HCT116 (cell line): ENCODE measurements around the gene GP1BB. TPM values are rescaled to one million over a fixed set of nuclear protein-coding genes. Genes with fewer than 3 reads are reported as not detected.

Experiments used
- ATAC-seq: fragments of 200-7000 bp; cut with Tn5 transposase; 2 replicates; pipeline ENCODE4 v1.9.1; 2020; ENCODE audit warnings: mild to moderate bottlenecking, moderate library complexity
- BruUV-seq: library from RNA; stranded (reverse); fragments of 400-500 nt; replicated peaks from 2 replicates; lab custom pipeline; 2021; lab: Mats Ljungman, UMichigan
- CTCF ChIA-PET: fragments of 300-600 bp; sonication (Branson Sonifier 250); formaldehyde crosslinking; loops from one replicate; lab custom pipeline; 2021; ENCODE audit warnings: antibody characterized with exemption; lab: Charles Lee
- POLR2A ChIA-PET: fragments of 300-600, 350-600 bp; sonication (Branson Sonifier 250); formaldehyde crosslinking; loops from one replicate; lab custom pipeline; 2021; ENCODE audit warnings: antibody characterized with exemption; lab: Charles Lee
- RAD21 ChIA-PET, 2 experiments: fragments of 300-600 bp; sonication (Branson Sonifier 250); formaldehyde crosslinking; loops; one replicate each; lab custom pipeline; 2023; ENCODE audit warnings: low total read pairs in 2 of 2; ENCODE audit not compliant: uncharacterized antibody in 2 of 2, unreplicated experiment in 2 of 2, low non-redundant PET in 1 of 2; lab: Charles Lee
- DNase-seq: peaks from one replicate; pipeline ENCODE4 v3.0.0-alpha.2; 2010; ENCODE audit warnings: low read depth, low spot score
- H2AFZ ChIP-seq: fragments of 200-600 bp; shearing (Covaris generic), sonication (generic); 2 replicates; pipeline ENCODE4 v1.6.1; 2017; ENCODE audit warnings: low read depth, mixed run types, mixed read lengths, antibody characterized with exemption, low read length; ENCODE audit not compliant: poor library complexity, severe bottlenecking
- H3K27ac ChIP-seq: 2 replicates; pipeline ENCODE4 v1.5.1; 2012; ENCODE audit warnings: low read depth, low read length
- H3K27me3 ChIP-seq: fragments of 200-600 bp; sonication (generic); 2 replicates; pipeline ENCODE4 v1.6.1; 2016; ENCODE audit warnings: mixed run types, low read length, mixed read lengths; ENCODE audit not compliant: insufficient read depth
- H3K36me3 ChIP-seq, 2 experiments: fragments of 200-500 bp in 1 of 2; fragments of 200-600 bp in 1 of 2; sonication (Bioruptor generic) in 1 of 2; sonication (generic) in 1 of 2; 2 replicates each; pipeline versions ENCODE4 v1.5.1 to v1.6.1; 2014 to 2016; ENCODE audit warnings: low read length in 2 of 2, inconsistent platforms in 1 of 2, mixed read lengths in 1 of 2, mixed run types in 1 of 2; ENCODE audit not compliant: insufficient read depth in 2 of 2, control insufficient read depth in 1 of 2
- H3K4me1 ChIP-seq, 2 experiments: fragments of 200-600 bp in 1 of 2; sonication (generic) in 1 of 2; 2 replicates each; pipeline versions ENCODE4 v1.5.1 to v1.6.1; 2012 to 2017; ENCODE audit warnings: low read length in 2 of 2, inconsistent platforms in 1 of 2, mild to moderate bottlenecking in 1 of 2, mixed read lengths in 1 of 2, mixed run types in 1 of 2, moderate library complexity in 1 of 2; ENCODE audit not compliant: insufficient read depth in 2 of 2, control insufficient read depth in 1 of 2
- H3K4me2 ChIP-seq: fragments of 200-600 bp; sonication (generic); 2 replicates; pipeline ENCODE4 v1.6.1; 2017; ENCODE audit warnings: mixed run types, low read length, mixed read lengths
- H3K4me3 ChIP-seq, 2 experiments: fragments of 200-600 bp in 1 of 2; sonication (generic) in 1 of 2; replicated peaks in 1 of 2; 2 replicates each; pipeline ENCODE4 v1.5.1; 2011 to 2016; ENCODE audit warnings: low read length in 2 of 2, control low read depth in 1 of 2, low read depth in 1 of 2, mild to moderate bottlenecking in 1 of 2, mixed read lengths in 1 of 2, mixed run types in 1 of 2
- H3K79me2 ChIP-seq: fragments of 200-600 bp; sonication (generic); 2 replicates; pipeline ENCODE4 v1.6.1; 2017; ENCODE audit warnings: mild to moderate bottlenecking, mixed run types, low read length, moderate library complexity, mixed read lengths; ENCODE audit not compliant: insufficient read depth
- H3K9ac ChIP-seq: fragments of 200-600 bp; sonication (generic); 2 replicates; pipeline ENCODE4 v1.6.1; 2016; ENCODE audit warnings: low read length, mixed read lengths
- H3K9me2 ChIP-seq: fragments of 200-600 bp; sonication (generic), shearing (Covaris generic); 2 replicates; pipeline ENCODE4 v1.6.1; 2017; ENCODE audit warnings: mixed run types, mild to moderate bottlenecking, moderate library complexity; ENCODE audit not compliant: insufficient read depth
- H3K9me3 ChIP-seq, 2 experiments: fragments of 200-500 bp in 1 of 2; fragments of 200-600 bp in 1 of 2; sonication (Bioruptor generic) in 1 of 2; sonication (generic) in 1 of 2; 2 replicates each; pipeline ENCODE4 v1.6.1; 2014 to 2017; ENCODE audit warnings: low read length in 2 of 2, mixed read lengths in 2 of 2, inconsistent platforms in 1 of 2, low read depth in 1 of 2, mild to moderate bottlenecking in 1 of 2, mixed run types in 1 of 2, moderate library complexity in 1 of 2; ENCODE audit not compliant: control insufficient read depth in 1 of 2, insufficient read depth in 1 of 2
- H4K20me1 ChIP-seq: fragments of 200-600 bp; sonication (generic), shearing (Covaris generic); 2 replicates; pipeline ENCODE4 v1.6.1; 2017; ENCODE audit warnings: mixed run types, mild to moderate bottlenecking, moderate library complexity; ENCODE audit not compliant: insufficient read depth
- ATF3 ChIP-seq: IDR thresholded peaks from 2 replicates; pipeline ENCODE4 v1.6.1; 2012
- CBX3 ChIP-seq: IDR thresholded peaks from 2 replicates; pipeline ENCODE4 v1.6.1; 2012; ENCODE audit warnings: low read depth
- CEBPB ChIP-seq: IDR thresholded peaks from 2 replicates; pipeline ENCODE4 v1.6.1; 2012; ENCODE audit warnings: low read depth
- EGR1 ChIP-seq: IDR thresholded peaks from 2 replicates; pipeline ENCODE4 v1.6.1; 2012; ENCODE audit warnings: low read depth
- ELF1 ChIP-seq: IDR thresholded peaks from 2 replicates; pipeline ENCODE4 v1.6.1; 2012; ENCODE audit warnings: low read depth, borderline replicate concordance
- EZH2 ChIP-seq: fragments of 200-600 bp; sonication (generic); IDR thresholded peaks from 2 replicates; pipeline ENCODE4 v1.6.1; 2017; ENCODE audit warnings: antibody characterized with exemption, mixed run types
- EZH2phosphoT487 ChIP-seq: fragments of 200-600 bp; IDR thresholded peaks from 2 replicates; pipeline ENCODE4 v1.6.1; 2018; ENCODE audit warnings: antibody characterized with exemption, borderline replicate concordance
- FOSL1 ChIP-seq: IDR thresholded peaks from 2 replicates; pipeline ENCODE4 v1.6.1; 2012; ENCODE audit warnings: low read depth
- MAX ChIP-seq: IDR thresholded peaks from 2 replicates; pipeline ENCODE4 v1.6.1; 2012
- POLR2A ChIP-seq: IDR thresholded peaks from 2 replicates; pipeline ENCODE4 v1.7.0; 2011; ENCODE audit warnings: borderline replicate concordance; ENCODE audit not compliant: insufficient read depth, insufficient read length; ENCODE audit errors: extremely low read depth
- POLR2AphosphoS5 ChIP-seq: IDR thresholded peaks from 2 replicates; pipeline ENCODE4 v1.6.1; 2011; ENCODE audit warnings: mild to moderate bottlenecking, low read depth, low read length, moderate library complexity
- SIN3A ChIP-seq: IDR thresholded peaks from 2 replicates; pipeline ENCODE4 v1.6.1; 2012; ENCODE audit warnings: low read depth
- SP1 ChIP-seq: IDR thresholded peaks from 2 replicates; pipeline ENCODE4 v1.6.1; 2012; ENCODE audit warnings: low read depth
- SRF ChIP-seq: IDR thresholded peaks from 2 replicates; pipeline ENCODE4 v1.6.1; 2012; ENCODE audit warnings: low read depth
- ZFX ChIP-seq: fragments of 450-650 bp; IDR thresholded peaks from 2 replicates; pipeline ENCODE4 v1.6.1; 2017
- ZNF274 ChIP-seq: fragments of 200-500 bp; sonication (Bioruptor generic); IDR thresholded peaks from 2 replicates; pipeline ENCODE4 v1.6.1; 2014; ENCODE audit warnings: mild to moderate bottlenecking, low read depth, low read length, inconsistent platforms
- intact Hi-C: fragments of 100-400 bp; cut with micrococcal nuclease; formaldehyde crosslinking; loops from 2 replicates; pipeline ENCODE4 v1.10.0; 2022
- total RNA-seq: library from RNA; stranded (reverse); gene quantifications from one replicate; pipeline ENCODE4 v1.2.1, GENCODE V29; 2021; ENCODE audit not compliant: unreplicated experiment
- TF ChIP-seq, protein P1 (sequence below): IDR thresholded peaks from 2 replicates; pipeline ENCODE4 v1.6.1; 2012; ENCODE audit warnings: low read depth
- TF ChIP-seq, protein P2 (sequence below), 3 experiments: fragments of 200-600 bp in 1 of 3; sonication (generic) in 1 of 3; IDR thresholded peaks in 2 of 3; conservative IDR thresholded peaks in 1 of 3; 2 replicates each; pipeline ENCODE4 v1.5.1; 2012 to 2017; ENCODE audit warnings: low read depth in 2 of 3, low read length in 2 of 3, antibody characterized with exemption in 1 of 3, borderline replicate concordance in 1 of 3, control low read depth in 1 of 3, mild to moderate bottlenecking in 1 of 3, mixed read lengths in 1 of 3, mixed run types in 1 of 3, moderate library complexity in 1 of 3; ENCODE audit not compliant: insufficient read depth in 1 of 3
- TF ChIP-seq, protein P3 (sequence below): IDR thresholded peaks from 2 replicates; pipeline ENCODE4 v1.6.1; 2011; ENCODE audit warnings: mild to moderate bottlenecking, low read length, moderate library complexity; ENCODE audit not compliant: insufficient replicate concordance; ENCODE audit errors: extremely low read depth

The GP1BB gene
- total RNA-seq, 1 experiment from 2014 or later = 4.8 TPM

- Histone ChIP-seq H3K9ac (no peak overlapping the region), H3K36me3 (no peaks in the 10 kb centered on the region), H3K27ac (no peak overlapping the region), H3K4me2 (no peak overlapping the region), H3K27me3 (no peaks in the 10 kb centered on the region), H4K20me1 (no peaks in the 10 kb centered on the region), H2AFZ (no peak overlapping the region), H3K9me3 (no peaks in the 10 kb centered on the region), H3K79me2 (no peaks in the 10 kb centered on the region), H3K4me1 (peaks cover 4 to 16% of the 10 kb centered on the region in 2 experiments; a peak in 3 of 4 replicates), H3K9me2 (no peaks in the 10 kb centered on the region), H3K4me3 (no peak overlapping the region)
- DNase-seq (no peak), ATAC-seq (no peak)
- ChIA-PET CTCF (interaction anchor here (3.1 kb wide), 1 partner anchor 28 kb away, joined by 14 read pairs; no protein-coding TSS in a partner anchor), POLR2A (no interaction called here), RAD21 (no interaction called here)
- intact Hi-C loops = no loop called here
- BruUV-seq = no TSS peak
- TF ChIP-seq SIN3A (no peak), EZH2phosphoT487 (no peak), CBX3 (no peak), EGR1 (no peak), CEBPB (no peak), ZFX (no peak), SP1 (no peak), POLR2A (no peak), ZNF274 (no peak), ATF3 (no peak), FOSL1 (no peak), ELF1 (no peak), MAX (no peak), EZH2 (no peak), POLR2AphosphoS5 (no peak), SRF (no peak)
- TF ChIP-seq, protein P1, sequence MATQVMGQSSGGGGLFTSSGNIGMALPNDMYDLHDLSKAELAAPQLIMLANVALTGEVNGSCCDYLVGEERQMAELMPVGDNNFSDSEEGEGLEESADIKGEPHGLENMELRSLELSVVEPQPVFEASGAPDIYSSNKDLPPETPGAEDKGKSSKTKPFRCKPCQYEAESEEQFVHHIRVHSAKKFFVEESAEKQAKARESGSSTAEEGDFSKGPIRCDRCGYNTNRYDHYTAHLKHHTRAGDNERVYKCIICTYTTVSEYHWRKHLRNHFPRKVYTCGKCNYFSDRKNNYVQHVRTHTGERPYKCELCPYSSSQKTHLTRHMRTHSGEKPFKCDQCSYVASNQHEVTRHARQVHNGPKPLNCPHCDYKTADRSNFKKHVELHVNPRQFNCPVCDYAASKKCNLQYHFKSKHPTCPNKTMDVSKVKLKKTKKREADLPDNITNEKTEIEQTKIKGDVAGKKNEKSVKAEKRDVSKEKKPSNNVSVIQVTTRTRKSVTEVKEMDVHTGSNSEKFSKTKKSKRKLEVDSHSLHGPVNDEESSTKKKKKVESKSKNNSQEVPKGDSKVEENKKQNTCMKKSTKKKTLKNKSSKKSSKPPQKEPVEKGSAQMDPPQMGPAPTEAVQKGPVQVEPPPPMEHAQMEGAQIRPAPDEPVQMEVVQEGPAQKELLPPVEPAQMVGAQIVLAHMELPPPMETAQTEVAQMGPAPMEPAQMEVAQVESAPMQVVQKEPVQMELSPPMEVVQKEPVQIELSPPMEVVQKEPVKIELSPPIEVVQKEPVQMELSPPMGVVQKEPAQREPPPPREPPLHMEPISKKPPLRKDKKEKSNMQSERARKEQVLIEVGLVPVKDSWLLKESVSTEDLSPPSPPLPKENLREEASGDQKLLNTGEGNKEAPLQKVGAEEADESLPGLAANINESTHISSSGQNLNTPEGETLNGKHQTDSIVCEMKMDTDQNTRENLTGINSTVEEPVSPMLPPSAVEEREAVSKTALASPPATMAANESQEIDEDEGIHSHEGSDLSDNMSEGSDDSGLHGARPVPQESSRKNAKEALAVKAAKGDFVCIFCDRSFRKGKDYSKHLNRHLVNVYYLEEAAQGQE = no peak
- TF ChIP-seq, protein P2, sequence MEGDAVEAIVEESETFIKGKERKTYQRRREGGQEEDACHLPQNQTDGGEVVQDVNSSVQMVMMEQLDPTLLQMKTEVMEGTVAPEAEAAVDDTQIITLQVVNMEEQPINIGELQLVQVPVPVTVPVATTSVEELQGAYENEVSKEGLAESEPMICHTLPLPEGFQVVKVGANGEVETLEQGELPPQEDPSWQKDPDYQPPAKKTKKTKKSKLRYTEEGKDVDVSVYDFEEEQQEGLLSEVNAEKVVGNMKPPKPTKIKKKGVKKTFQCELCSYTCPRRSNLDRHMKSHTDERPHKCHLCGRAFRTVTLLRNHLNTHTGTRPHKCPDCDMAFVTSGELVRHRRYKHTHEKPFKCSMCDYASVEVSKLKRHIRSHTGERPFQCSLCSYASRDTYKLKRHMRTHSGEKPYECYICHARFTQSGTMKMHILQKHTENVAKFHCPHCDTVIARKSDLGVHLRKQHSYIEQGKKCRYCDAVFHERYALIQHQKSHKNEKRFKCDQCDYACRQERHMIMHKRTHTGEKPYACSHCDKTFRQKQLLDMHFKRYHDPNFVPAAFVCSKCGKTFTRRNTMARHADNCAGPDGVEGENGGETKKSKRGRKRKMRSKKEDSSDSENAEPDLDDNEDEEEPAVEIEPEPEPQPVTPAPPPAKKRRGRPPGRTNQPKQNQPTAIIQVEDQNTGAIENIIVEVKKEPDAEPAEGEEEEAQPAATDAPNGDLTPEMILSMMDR (IDR thresholded peaks at IDR 0.05 in 2 of 3, conservative IDR thresholded peaks at IDR 0.05 in 1 of 3; ENCODE audit: borderline replicate concordance in 1 of 3, insufficient read depth in 1 of 3, low read depth in 2 of 3, low read length in 2 of 3) = no peak
- TF ChIP-seq, protein P3, sequence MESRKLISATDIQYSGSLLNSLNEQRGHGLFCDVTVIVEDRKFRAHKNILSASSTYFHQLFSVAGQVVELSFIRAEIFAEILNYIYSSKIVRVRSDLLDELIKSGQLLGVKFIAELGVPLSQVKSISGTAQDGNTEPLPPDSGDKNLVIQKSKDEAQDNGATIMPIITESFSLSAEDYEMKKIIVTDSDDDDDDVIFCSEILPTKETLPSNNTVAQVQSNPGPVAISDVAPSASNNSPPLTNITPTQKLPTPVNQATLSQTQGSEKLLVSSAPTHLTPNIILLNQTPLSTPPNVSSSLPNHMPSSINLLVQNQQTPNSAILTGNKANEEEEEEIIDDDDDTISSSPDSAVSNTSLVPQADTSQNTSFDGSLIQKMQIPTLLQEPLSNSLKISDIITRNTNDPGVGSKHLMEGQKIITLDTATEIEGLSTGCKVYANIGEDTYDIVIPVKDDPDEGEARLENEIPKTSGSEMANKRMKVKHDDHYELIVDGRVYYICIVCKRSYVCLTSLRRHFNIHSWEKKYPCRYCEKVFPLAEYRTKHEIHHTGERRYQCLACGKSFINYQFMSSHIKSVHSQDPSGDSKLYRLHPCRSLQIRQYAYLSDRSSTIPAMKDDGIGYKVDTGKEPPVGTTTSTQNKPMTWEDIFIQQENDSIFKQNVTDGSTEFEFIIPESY = no peak
Measured at GRCh38 chr22:19758896-19759426, 35.6 kb downstream of the GP1BB start.
